BJ (cell line): Measurements from ENCODE around the gene CMSS1. TPM values are rescaled to one million over a fixed set of nuclear protein-coding genes. Genes with fewer than 3 reads are reported as not detected.

Experiments
- CTCF ChIA-PET: fragments of 350-600 bp; formaldehyde crosslinking; extraction: SDS; loops from one replicate; lab custom pipeline; 2021; ENCODE audit warnings: antibody characterized with exemption, inconsistent platforms; lab: Yijun Ruan, JAX
- POLR2A ChIA-PET: fragments of 300-600 bp; sonication (Branson Sonifier 250); formaldehyde crosslinking; extraction: SDS; loops from one replicate; lab custom pipeline; 2021; ENCODE audit warnings: antibody characterized with exemption; lab: Charles Lee
- DNase-seq: peaks from one replicate; pipeline ENCODE4 v3.0.0-alpha.2; 2011; ENCODE audit warnings: low read depth
- H3K27me3 ChIP-seq: 2 replicates; pipeline ENCODE4 v1.6.0; 2011; ENCODE audit warnings: low read length; ENCODE audit not compliant: control insufficient read depth, insufficient read depth
- H3K36me3 ChIP-seq: 2 replicates; pipeline ENCODE4 v1.5.1; 2011; ENCODE audit warnings: low read length; ENCODE audit not compliant: control insufficient read depth, insufficient read depth
- H3K4me3 ChIP-seq: 2 replicates; pipeline ENCODE4 v1.5.1; 2011; ENCODE audit warnings: low read depth, mild to moderate bottlenecking, control low read depth, low read length
- CTCF ChIP-seq: IDR thresholded peaks from 2 replicates; pipeline ENCODE4 v1.5.1; 2011; ENCODE audit warnings: low read depth, mild to moderate bottlenecking, control low read depth, inconsistent platforms, low read length, moderate library complexity; ENCODE audit not compliant: insufficient read depth
- polyA plus RNA-seq: library from polyadenylated mRNA; depleted of rRNA; stranded (reverse); fragments of >200 nt; gene quantifications from 2 replicates; pipeline ENCODE4 v1.2.3, GENCODE V29; 2011

The CMSS1 gene
- polyA plus RNA-seq, 1 experiment = 6.7 TPM

- no peaks in the 10 kb centered on the region for H3K36me3 ChIP-seq
- no peak for TF ChIP-seq CTCF
- no peak overlapping the region for H3K4me3 ChIP-seq
- ChIA-PET POLR2A (no interaction called here), CTCF (interaction anchor here (0.6 to 1.2 kb wide), 2 partner anchors 81 to 293 kb away, joined by 3 to 4 read pairs; no protein-coding TSS in a partner anchor)
- no peaks in the 10 kb centered on the region for H3K27me3 ChIP-seq
- DNase-seq = no peak
Observed at GRCh38 chr3:100155590-100155989, 337.9 kb downstream of the CMSS1 start.

DNA sequence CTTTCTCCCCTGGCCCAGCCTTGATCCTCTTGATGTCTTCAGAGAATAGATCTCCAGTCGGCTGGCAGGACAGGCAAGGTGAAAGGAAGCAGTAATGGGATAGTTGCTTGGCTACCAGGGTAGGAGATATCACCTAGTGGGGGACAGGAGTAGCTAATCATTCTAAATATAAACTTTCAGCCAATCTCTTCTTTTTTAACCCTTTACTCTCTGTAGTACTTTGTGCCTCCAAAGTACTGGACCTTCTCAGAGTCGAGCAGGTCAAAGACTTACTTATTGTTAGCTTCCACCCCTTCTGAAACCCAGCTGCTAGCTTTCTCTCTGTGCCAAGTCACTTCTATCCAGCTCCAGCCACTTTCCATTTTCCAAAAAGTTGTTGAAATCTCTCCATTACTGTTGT is 340.0 kb downstream of the CMSS1 start:
- H3K36me3 ChIP-seq = no peaks in the 10 kb centered on the region
- H3K4me3 ChIP-seq = no peak overlapping the region
- DNase-seq = no peak
- no peaks in the 10 kb centered on the region for H3K27me3 ChIP-seq
- ChIA-PET POLR2A (no interaction called here), CTCF (interaction anchor here (1.1 to 1.3 kb wide), 2 partner anchors 16 to 89 kb away, joined by 3 read pairs; no protein-coding TSS in a partner anchor)
- no peak for TF ChIP-seq CTCF

- Histone ChIP-seq H3K4me3 (no peak overlapping the region), H3K27me3 (no peaks in the 10 kb centered on the region), H3K36me3 (no peaks in the 10 kb centered on the region)
- CTCF ChIA-PET = interaction anchor here (1.2 to 1.3 kb wide), 2 partner anchors 19 to 90 kb away, joined by 3 read pairs; no protein-coding TSS in a partner anchor
- TF ChIP-seq CTCF = no peak
- no peak for DNase-seq
- POLR2A ChIA-PET = no interaction called here
Observed at GRCh38 chr3:100158918-100159330, 341.3 kb downstream of the CMSS1 start.

- Histone ChIP-seq H3K36me3 (no peaks in the 10 kb centered on the region), H3K27me3 (no peaks in the 10 kb centered on the region), H3K4me3 (no peak overlapping the region)
- CTCF ChIA-PET = interaction anchor here (1.2 kb wide), 1 partner anchor 19 kb away, joined by 3 read pairs; no protein-coding TSS in a partner anchor
- TF ChIP-seq CTCF = no peak
- POLR2A ChIA-PET = no interaction called here
- peak; percentile 55 for DNase-seq
Observed at GRCh38 chr3:100159331-100160153, 341.9 kb downstream of the CMSS1 start.

GRCh38 chr3:100160521-100160920 is 342.9 kb downstream of the CMSS1 start:
- Histone ChIP-seq H3K4me3 (no peak overlapping the region), H3K27me3 (no peaks in the 10 kb centered on the region), H3K36me3 (no peaks in the 10 kb centered on the region)
- no peak for DNase-seq
- POLR2A ChIA-PET = no interaction called here
- no peak for TF ChIP-seq CTCF
- CTCF ChIA-PET = interaction anchor here (1.1 to 1.7 kb wide), 3 partner anchors 16 to 316 kb away, joined by 3 to 5 read pairs (median 3); no protein-coding TSS in a partner anchor
